ENCODE data around the gene NASP.
A peak's percentile ranks its signal among the peaks of the same experiment; 100 is the strongest.
"Not testable (repeated sequence)": the region's sequence is repeated elsewhere in the genome, so short reads cannot be mapped to it uniquely, and the experiment has no call there.

Gene NASP

GRCh38 chr1:45569962-45570581 is 13.8 kb upstream of the NASP start:
- peak; percentile 47 for DNase-seq

GRCh38 chr1:45570631-45571030 is 13.2 kb upstream of the NASP start:
- DNase-seq, result no peak

DNA sequence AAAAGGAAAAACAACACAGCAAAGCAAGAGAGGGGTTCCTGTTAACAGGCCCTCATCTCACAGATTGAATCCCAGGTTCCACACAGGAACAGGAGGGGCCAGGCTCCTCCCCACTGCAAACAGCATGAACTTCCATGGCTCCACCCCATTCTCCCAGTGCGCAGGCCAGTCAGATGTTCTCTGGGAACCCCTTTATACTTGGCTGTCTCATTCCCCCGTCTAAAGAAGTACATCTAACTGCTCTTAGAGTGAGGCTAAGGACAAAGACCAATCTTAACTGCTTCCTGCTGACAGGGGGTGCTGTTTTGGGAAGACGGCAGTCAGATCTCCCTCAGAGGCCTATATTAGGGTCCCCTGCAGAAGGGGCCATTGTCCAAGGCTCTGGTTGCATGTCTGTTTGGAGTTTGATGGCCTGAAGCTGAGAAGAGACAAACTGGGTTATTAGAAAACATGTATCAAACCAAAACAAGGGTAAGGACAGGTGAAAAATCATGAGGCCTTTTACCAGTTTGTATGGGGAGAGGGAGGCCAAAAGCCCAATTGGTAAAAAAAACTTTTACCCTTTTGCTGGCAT is 10.5 kb upstream of the NASP start:
- DNase-seq, result no peak

DNA sequence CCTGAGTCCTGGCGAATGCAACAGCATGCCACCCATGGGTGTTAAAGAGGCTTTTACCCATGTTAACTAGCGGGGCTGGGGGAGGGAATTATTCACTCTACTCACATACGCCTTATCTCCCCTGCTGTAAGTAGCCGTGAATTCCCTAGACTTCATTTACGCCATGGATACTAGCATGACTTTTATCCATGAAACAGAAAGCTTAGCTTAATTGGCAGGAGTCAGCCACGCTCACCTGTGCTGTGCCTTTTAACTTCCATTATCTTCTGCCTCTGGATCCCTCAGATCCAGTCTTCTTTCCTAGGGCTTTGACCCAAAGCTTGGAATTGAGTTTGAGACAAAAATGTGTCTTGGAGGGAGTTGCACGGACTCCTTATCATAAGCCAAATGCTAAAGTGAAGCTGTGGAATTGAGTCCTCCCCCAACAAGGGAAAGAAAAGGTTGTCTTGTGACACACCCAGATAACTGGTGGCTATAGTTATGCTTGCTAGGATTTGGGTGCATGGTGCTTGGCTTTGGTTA is 9.7 kb upstream of the NASP start:
- no peak for DNase-seq

DNA sequence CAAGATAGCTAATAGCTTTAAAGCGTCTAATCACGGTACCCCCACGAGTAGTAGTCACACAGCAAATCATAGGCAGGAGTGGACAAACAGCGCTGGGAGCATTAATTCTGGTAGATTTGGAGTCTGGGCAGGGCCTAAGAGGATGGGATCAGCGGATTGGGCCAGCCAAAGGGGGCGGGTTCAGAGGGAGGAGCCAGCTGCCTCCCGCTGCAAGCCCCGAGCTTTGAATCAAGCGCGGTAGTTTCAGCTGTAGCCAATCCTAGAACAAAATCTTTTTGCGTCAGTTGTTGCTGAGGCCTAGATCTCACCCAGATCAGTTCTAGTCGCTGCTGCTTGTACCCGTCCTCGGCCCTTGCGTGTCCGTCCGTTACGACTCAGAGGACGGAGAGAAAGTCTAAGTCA is 576 bp upstream of the NASP start:
- DNase-seq, result peak; percentile 97

- peak; percentile 84 for DNase-seq
These were observed 689 bp downstream of the NASP start for GRCh38 chr1:45584351-45585109.

GRCh38 chr1:45585110-45585426 is 1.2 kb downstream of the NASP start:
- no peak for DNase-seq

- no peak for DNase-seq
These were observed 1.7 kb downstream of the NASP start for GRCh38 chr1:45585496-45586075.

- no peak for DNase-seq
These were observed 2.9 kb downstream of the NASP start for GRCh38 chr1:45586769-45587168.

DNA sequence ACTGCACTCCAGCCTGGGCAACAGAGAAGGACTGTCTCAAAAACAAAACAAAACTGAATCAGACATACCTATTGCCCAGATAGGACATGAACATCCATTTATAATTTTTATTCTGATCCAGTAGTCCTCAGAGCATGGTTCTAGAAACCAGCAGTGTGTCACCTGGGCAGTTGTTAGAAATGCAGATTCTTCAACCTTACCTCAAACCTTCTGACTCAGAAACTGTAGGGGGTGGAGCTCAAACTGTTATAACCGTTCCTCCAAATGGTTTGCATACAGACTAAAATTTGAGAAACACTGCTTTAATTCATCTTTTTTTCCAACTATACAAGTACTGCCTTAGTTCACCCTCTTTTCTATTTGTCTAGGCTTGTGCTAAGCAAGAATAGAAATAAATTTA is 6.0 kb downstream of the NASP start:
- DNase-seq, result no peak

- DNase-seq, result no peak
These were observed 10.6 kb downstream of the NASP start for GRCh38 chr1:45594412-45594811.

GRCh38 chr1:45596765-45597164 is 12.9 kb downstream of the NASP start:
- DNase-seq, result not testable (repeated sequence)

- no peak for DNase-seq
These were observed 20.4 kb downstream of the NASP start for GRCh38 chr1:45604239-45604638.

- DNase-seq, result no peak
These were observed 23.7 kb downstream of the NASP start for GRCh38 chr1:45607404-45608074.

DNA sequence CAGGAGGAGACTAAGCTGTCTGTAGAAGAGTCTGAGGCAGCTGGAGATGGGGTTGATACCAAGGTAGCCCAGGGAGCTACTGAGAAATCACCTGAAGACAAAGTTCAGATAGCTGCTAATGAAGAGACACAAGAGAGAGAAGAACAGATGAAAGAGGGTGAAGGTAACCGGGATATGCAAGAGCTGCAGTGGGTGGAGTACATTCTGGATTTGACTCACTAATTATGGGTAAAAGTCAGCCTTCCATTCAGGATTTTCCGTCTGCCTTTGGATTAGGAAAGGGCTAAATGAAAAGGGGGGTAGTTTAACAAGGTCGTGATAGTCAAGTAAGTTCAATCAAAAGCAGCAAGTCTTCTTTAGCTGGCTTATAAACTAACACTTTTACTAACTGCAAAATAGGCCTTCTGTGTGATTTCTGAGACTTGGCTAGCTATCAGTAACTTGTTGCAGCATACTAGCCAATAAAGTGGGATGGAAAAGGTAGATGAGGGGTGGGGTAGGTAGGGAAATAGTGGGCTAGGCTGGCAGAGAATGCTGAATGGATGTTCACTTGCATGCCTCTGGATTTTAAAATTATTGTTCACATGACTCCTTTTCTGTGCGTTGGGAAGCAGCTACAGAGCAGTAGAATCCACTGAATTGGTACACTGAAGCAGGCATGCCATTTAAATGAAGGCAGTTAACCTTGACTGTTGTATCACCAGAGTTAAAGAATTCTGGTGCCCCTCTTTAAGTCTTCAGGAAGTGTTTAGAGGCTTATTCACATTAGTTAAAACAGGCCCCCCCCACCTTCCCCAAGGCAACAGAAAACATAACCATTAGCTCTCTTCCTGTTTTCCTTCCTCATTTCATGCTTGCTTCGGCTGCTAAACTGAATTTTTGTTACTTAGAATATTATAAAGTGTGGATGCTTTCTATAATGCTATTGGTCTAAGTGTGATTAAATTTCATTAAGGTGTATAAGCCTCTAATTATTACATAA is 24.6 kb downstream of the NASP start:
- no peak for DNase-seq

DNA sequence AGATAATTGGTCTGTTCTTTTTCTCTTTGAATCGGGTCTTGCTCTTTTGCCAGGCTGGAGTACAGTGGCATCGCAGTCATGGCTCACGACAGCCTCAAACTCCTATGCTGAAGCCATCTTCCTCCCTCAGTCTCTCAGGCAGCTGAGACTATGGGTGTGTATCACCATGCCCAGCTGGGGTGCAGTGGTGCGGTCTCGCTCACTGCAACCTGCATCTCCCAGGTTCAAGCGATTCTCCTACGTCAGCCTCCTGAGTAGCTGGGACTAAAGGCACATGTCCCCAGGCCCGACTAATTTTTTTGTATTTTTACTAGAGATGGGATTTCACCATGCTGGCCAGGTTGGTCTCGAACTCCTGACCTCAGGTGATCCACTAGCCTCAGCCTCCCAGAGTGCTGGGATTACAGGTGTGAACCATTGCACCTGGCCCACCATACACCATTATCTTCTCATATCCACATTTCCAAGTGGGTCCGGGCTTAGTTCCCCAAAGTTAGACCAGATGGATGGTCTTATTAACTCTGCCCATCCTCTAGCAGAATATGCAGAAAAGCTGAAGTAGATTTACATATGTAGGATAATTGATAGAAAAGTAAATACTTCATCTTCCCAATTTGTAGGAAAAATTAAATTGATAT is 26.9 kb downstream of the NASP start:
- no peak for DNase-seq

- DNase-seq, result no peak
These were observed 29.2 kb downstream of the NASP start for GRCh38 chr1:45612941-45613579.

DNA sequence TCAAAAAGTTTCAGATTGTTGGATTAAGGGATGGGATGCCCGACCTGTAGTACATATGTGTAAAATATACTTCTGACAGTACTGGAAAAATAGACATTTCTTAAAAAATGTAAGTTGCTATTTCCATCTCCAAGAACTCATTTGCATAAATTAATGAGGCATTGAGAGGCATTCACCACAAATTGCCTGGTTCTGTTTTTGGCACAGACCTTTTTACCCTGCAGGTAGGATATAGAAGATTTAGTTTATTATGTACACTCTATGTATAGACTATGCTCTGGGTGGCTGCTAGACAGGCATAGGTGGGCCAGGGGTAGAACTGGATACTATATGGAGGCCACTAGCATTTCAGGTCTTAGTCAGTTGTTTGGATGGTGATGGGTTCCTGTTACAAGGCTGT is 32.0 kb downstream of the NASP start:
- no peak for DNase-seq

- DNase-seq, result no peak
These were observed 33.8 kb downstream of the NASP start for GRCh38 chr1:45617618-45618017.

DNA sequence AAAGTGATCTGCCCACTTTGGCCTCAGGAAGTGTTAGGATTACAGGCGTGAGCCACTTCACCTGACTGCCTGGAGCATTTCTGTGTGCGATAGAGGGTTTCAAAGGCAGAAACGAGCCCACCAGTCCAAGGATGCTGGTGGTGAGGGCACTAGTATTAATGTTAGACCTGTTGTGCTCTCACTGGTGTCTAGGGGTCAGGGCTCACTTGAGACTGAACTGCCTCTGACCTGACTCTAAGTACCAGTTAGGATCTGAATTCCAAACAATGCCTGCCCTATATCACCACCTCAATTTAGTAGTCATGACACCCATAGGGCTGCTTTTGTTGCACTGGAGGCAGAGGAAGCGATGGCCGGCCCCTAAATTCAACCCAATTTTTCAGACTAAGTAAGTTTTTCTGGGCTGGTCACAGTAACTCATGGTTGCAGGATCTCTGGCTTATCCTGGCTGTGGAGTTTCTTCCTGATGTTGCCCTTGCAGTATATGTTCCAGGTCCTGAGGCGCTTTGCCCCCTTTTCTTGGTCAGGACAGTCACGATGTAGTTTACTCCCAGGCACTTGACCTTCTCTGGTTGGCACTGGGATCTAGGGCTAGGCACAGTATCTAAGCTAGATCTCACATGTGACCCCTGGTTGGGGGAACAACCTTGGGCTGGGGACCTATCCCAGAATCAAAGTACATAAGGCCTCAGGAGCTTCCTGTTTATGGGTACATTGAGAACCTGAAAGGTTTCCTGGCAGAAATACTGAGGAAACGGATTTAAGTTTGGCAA is 35.5 kb downstream of the NASP start:
- no peak for DNase-seq

Data from DMS 273 treated with DMSO at 0.1 percent for 48 hours (cell line).